HG02678 (cell line): ENCODE results near the gene MRPL39.

Experiments used
- ATAC-seq: cut with Tn5 transposase; IDR thresholded peaks from one replicate; pipeline ENCODE4 v1.9.1; 2021; ENCODE audit warnings: mild to moderate bottlenecking, moderate library complexity; ENCODE audit not compliant: unreplicated experiment

MRPL39 gene

GRCh38 chr21:25541042-25541441 is 66.2 kb downstream of the MRPL39 start:
- no peak for ATAC-seq

DNA sequence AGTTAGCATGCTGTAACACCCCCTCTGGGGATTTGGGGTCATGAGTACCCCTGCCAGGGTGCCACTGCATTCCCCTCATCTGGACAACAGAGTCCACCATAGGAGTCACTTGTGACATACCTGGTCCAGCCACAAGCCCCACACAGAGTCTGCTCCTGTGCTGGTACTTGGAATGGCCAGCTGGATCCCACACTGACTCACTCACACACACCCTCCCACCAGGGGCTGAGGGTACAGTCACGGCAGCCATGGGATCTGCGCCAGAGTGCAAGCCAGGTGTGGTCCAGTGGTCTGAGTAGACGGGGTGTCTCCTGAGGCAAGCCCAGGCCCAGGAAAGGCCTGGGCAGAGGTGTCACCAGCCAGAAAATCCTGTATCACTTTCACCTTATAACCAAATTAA is 67.7 kb downstream of the MRPL39 start:
- no peak for ATAC-seq

DNA sequence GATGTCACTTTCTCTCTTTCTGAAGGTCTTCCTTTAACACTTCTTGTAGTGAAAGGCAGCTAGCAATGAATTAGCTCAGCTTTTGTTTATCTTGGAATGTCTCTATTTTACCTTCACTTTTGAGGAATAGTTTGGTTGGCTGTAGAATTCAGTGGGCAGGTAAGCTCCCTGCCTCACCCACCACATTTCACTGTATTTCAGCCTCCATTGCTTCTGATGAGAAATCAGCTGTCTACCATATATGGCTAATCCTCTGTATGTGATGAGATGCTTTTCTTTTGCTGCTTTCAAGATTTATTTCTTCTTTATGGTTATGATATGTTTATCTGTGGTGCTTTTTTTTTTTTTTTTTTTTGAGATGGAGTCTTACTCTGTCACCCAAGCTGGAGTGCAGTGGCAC is 70.1 kb downstream of the MRPL39 start:
- ATAC-seq = no peak

DNA sequence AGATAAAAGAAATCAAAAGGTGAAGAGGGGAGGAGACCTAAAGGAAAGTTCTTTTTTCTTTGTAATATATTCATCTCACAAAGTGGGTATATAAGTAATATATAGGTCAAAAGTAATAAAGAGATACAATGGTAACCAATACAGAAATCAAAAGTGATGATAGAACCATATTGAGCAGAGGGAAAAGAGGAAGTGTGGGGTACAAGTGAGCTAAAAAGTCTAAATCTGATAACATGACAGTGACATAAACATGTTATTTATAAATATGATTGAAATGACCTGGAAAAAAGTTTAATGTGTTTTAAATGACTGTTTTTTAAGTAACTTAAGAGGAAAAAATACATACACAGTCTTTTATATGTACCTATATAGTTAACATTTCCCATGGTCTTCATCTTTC is 70.5 kb downstream of the MRPL39 start:
- ATAC-seq = no peak

DNA sequence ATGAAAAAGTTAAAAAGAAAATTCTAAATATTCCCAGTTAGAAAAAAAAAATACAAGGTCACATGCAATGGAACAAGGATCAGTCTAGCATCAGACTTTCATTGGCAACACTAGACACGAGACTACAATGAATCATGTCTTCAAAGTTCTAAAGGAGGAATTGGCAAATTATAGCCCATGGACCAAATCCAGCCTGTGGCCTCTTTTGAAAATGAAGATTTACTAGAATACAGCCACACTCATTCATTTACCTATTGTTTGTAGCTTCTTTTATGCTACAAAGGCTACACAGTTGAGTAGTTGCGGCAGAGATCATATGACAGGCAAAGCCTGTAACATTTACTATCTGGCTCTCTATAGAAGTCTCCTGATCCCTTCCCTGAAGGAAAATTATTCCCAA is 71.4 kb downstream of the MRPL39 start:
- ATAC-seq = no peak
